K562 (cell line): ENCODE measurements around the gene SEPTIN12. TPM values are rescaled to one million over a fixed set of nuclear protein-coding genes. Genes with fewer than 3 reads are reported as not detected.

Source experiments
- ATAC-seq: fragments of 200-7000 bp; cut with Tn5 transposase; 3 replicates; pipeline ENCODE4 v1.9.1; 2020; ENCODE audit warnings: moderate library complexity
- BruUV-seq: library from RNA; stranded (reverse); fragments of 400-500 nt; replicated peaks from 2 replicates; lab custom pipeline; 2021; lab: Mats Ljungman, UMichigan
- CTCF ChIA-PET: fragments of 300-600 bp; formaldehyde crosslinking; extraction: SDS; loops from one replicate; lab custom pipeline; 2021; ENCODE audit warnings: low intra/inter-chr PET ratio; lab: Yijun Ruan, JAX
- POLR2A ChIA-PET: fragments of 300-600, 350-650 bp; sonication (Branson Sonifier 250); formaldehyde crosslinking; extraction: SDS; loops from one replicate; lab custom pipeline; 2021; ENCODE audit warnings: antibody characterized with exemption, inconsistent platforms; lab: Yijun Ruan, JAX
- DNase-seq, 4 experiments: peaks; one replicate each; pipeline versions ENCODE4 v3.0.0 to v3.0.0-alpha.2; 2011 to 2018; ENCODE audit warnings: low spot score in 3 of 4, mixed read lengths in 3 of 4; ENCODE audit errors: extremely low read depth in 1 of 4
- FAIRE-seq: peaks from 2 replicates; lab custom pipeline; 2011; peaks lifted over from hg19 to GRCh38; lab: Jason Lieb, UNC
- H2AFZ ChIP-seq: 2 replicates; pipeline ENCODE4 v1.6.0; 2011; ENCODE audit warnings: low read depth, low read length, control low read depth, inconsistent platforms
- H3K27ac ChIP-seq: fragments of 200-600 bp; 3 replicates; pipeline ENCODE4 v1.8.0; 2011; ENCODE audit warnings: low read depth, mild to moderate bottlenecking, control low read depth, inconsistent platforms, low read length, moderate library complexity, mixed read lengths; ENCODE audit errors: extremely low read depth
- H3K27me3 ChIP-seq, 2 experiments: fragments of 300-600 bp in 1 of 2; 2 replicates in 1 of 2; 3 replicates in 1 of 2; pipeline versions ENCODE4 v1.6.0 to v1.8.0; 2011; ENCODE audit warnings: inconsistent platforms in 2 of 2, low read length in 2 of 2, mild to moderate bottlenecking in 1 of 2, mixed read lengths in 1 of 2, moderate library complexity in 1 of 2; ENCODE audit not compliant: control insufficient read depth in 2 of 2, insufficient read depth in 2 of 2
- H3K36me3 ChIP-seq: fragments of 300-600 bp; 3 replicates; pipeline ENCODE4 v1.8.0; 2011; ENCODE audit warnings: mild to moderate bottlenecking, low read length, inconsistent platforms; ENCODE audit not compliant: control insufficient read depth, insufficient read depth
- H3K4me1 ChIP-seq, 2 experiments: fragments of 200-600 bp in 1 of 2; replicated peaks in 1 of 2; 2 replicates in 1 of 2; 3 replicates in 1 of 2; pipeline versions ENCODE4 v1.5.1 to v1.8.0; 2011; ENCODE audit warnings: inconsistent platforms in 2 of 2, low read length in 2 of 2, mild to moderate bottlenecking in 1 of 2, mixed read lengths in 1 of 2, moderate library complexity in 1 of 2; ENCODE audit not compliant: control insufficient read depth in 2 of 2, insufficient read depth in 2 of 2
- H3K4me2 ChIP-seq: 2 replicates; pipeline ENCODE4 v1.6.1; 2011; ENCODE audit warnings: low read length, control low read depth, inconsistent platforms, mixed read lengths; ENCODE audit not compliant: insufficient read depth
- H3K4me3 ChIP-seq: fragments of 200-600 bp; sonication (generic), shearing (Covaris generic); 2 replicates; pipeline ENCODE4 v1.5.1; 2016; ENCODE audit warnings: control low read depth, inconsistent platforms
- H3K79me2 ChIP-seq: fragments of 200-600 bp; 3 replicates; pipeline ENCODE4 v1.8.0; 2011; ENCODE audit warnings: low read length, inconsistent platforms; ENCODE audit not compliant: control insufficient read depth, insufficient read depth
- H3K9ac ChIP-seq, 2 experiments: 2 replicates each; pipeline versions ENCODE4 v1.6.0 to v1.6.1; 2011; ENCODE audit warnings: low read depth in 2 of 2, low read length in 2 of 2, control low read depth in 1 of 2, inconsistent platforms in 1 of 2, mild to moderate bottlenecking in 1 of 2, mixed read lengths in 1 of 2; ENCODE audit not compliant: insufficient read depth in 1 of 2
- H3K9me1 ChIP-seq: one replicate; pipeline ENCODE4 v1.6.0; 2011; ENCODE audit warnings: inconsistent platforms, mild to moderate bottlenecking, low read length, moderate library complexity; ENCODE audit not compliant: control insufficient read depth, insufficient read depth
- H3K9me3 ChIP-seq: replicated peaks from 2 replicates; pipeline ENCODE4 v1.5.1; 2011; ENCODE audit warnings: low read depth, low read length, inconsistent platforms; ENCODE audit not compliant: control insufficient read depth, insufficient read depth
- H4K20me1 ChIP-seq: replicated peaks from 2 replicates; pipeline ENCODE4 v1.6.1; 2011; ENCODE audit warnings: low read length, inconsistent platforms, mixed read lengths; ENCODE audit not compliant: control insufficient read depth, insufficient read depth
- CREM ChIP-seq: IDR thresholded peaks from 2 replicates; pipeline ENCODE4 v1.6.1; 2014; ENCODE audit warnings: antibody characterized with exemption, low read depth
- E2F1 ChIP-seq: sonication (generic); formaldehyde crosslinking; IDR thresholded peaks from 2 replicates; pipeline ENCODE4 v1.8.1; 2023; ENCODE audit warnings: mild to moderate bottlenecking, missing genetic modification reagents, moderate library complexity
- FOSL1 ChIP-seq: fragments of 200-800 bp; sonication (Bioruptor generic); conservative IDR thresholded peaks from 2 replicates; pipeline ENCODE4 v1.6.1; 2016; ENCODE audit warnings: missing genetic modification characterization, missing compliant biosample characterization
- FOXJ2 ChIP-seq: fragments of 200-800 bp; sonication (Bioruptor generic); IDR thresholded peaks from 2 replicates; pipeline ENCODE4 v1.6.1; 2016; ENCODE audit warnings: missing genetic modification characterization, missing compliant biosample characterization
- HCFC1 ChIP-seq: IDR thresholded peaks from 2 replicates; pipeline ENCODE4 v1.6.1; 2012; ENCODE audit warnings: low read depth, low read length, improper control_type of control experiment
- HMGN3 ChIP-seq: IDR thresholded peaks from 2 replicates; pipeline ENCODE4 v1.6.1; 2011; ENCODE audit warnings: borderline replicate concordance, low read depth, mild to moderate bottlenecking, mixed read lengths, low read length; ENCODE audit not compliant: insufficient read length; ENCODE audit errors: extremely low read depth
- MEF2A ChIP-seq: IDR thresholded peaks from 2 replicates; pipeline ENCODE4 v1.6.1; 2011; ENCODE audit warnings: low read depth, mild to moderate bottlenecking, low read length, moderate library complexity; ENCODE audit not compliant: control insufficient read depth
- MYC ChIP-seq, 2 experiments: fragments of 250-450 bp in 1 of 2; sonication (Bioruptor Pico) in 1 of 2; IDR thresholded peaks; 2 replicates each; pipeline versions ENCODE4 v1.5.1 to v1.6.1; 2012 to 2021; ENCODE audit warnings: low read depth in 2 of 2, borderline replicate concordance in 1 of 2, improper control_type of control experiment in 1 of 2, low read length in 1 of 2, mild to moderate bottlenecking in 1 of 2, moderate library complexity in 1 of 2
- NR4A1 ChIP-seq, 2 experiments: fragments of 250-450 bp in 1 of 2; fragments of 450-650 bp in 1 of 2; sonication (Bioruptor Pico) in 1 of 2; IDR thresholded peaks; 2 replicates each; pipeline versions ENCODE4 v1.4.0 to v1.6.1; 2016 to 2020; ENCODE audit warnings: mild to moderate bottlenecking in 2 of 2, missing compliant biosample characterization in 1 of 2, missing genetic modification characterization in 1 of 2, moderate library complexity in 1 of 2
- RBBP5 ChIP-seq: fragments of 200-600 bp; sonication (generic); IDR thresholded peaks from 2 replicates; pipeline ENCODE4 v1.6.1; 2012; ENCODE audit warnings: borderline replicate concordance, mild to moderate bottlenecking, low read length, control low read depth, inconsistent platforms; ENCODE audit not compliant: insufficient read depth, poor library complexity, severe bottlenecking
- RBM15 ChIP-seq: fragments of 200-400 bp; formaldehyde crosslinking; IDR thresholded peaks from 2 replicates; pipeline ENCODE4 v1.6.1; 2018; ENCODE audit warnings: mild to moderate bottlenecking, low read length, moderate library complexity; ENCODE audit not compliant: insufficient read depth
- RBM25 ChIP-seq: fragments of 200-400 bp; formaldehyde crosslinking; IDR thresholded peaks from 2 replicates; pipeline ENCODE4 v1.6.1; 2018; ENCODE audit warnings: low read length, low read depth, moderate library complexity; ENCODE audit not compliant: severe bottlenecking
- SMAD1 ChIP-seq: fragments of 150-350 bp; IDR thresholded peaks from 2 replicates; pipeline ENCODE4 v1.6.1; 2014; ENCODE audit warnings: low read length, low read depth; ENCODE audit not compliant: partially characterized antibody
- ZFX ChIP-seq: sonication (generic); formaldehyde crosslinking; IDR thresholded peaks from 2 replicates; pipeline ENCODE4 v1.8.0; 2022; ENCODE audit warnings: mild to moderate bottlenecking, missing genetic modification reagents, moderate library complexity
- ZKSCAN8 ChIP-seq: fragments of 200-800 bp; sonication (Bioruptor generic); IDR thresholded peaks from 2 replicates; pipeline ENCODE4 v1.6.1; 2016; ENCODE audit warnings: missing genetic modification characterization, missing compliant biosample characterization
- ZNF583 ChIP-seq: fragments of 250-450 bp; sonication (Bioruptor Pico); IDR thresholded peaks from 2 replicates; pipeline ENCODE4 v1.4.0; 2020
- ZNF785 ChIP-seq: fragments of 250-450 bp; sonication (Bioruptor Pico); IDR thresholded peaks from 2 replicates; pipeline ENCODE4 v1.4.0; 2020; ENCODE audit warnings: mild to moderate bottlenecking
- ZSCAN32 ChIP-seq: fragments of 450-650 bp; formaldehyde crosslinking; IDR thresholded peaks from 2 replicates; pipeline ENCODE4 v1.4.0; 2020; ENCODE audit warnings: mild to moderate bottlenecking, moderate library complexity
- WGBS: fragments of 100-300 bp; shearing (Covaris generic); methylation state at CpG from one replicate; pipeline ENCODE4 v1.1.6; 2016; ENCODE audit warnings: low coverage, mixed read lengths; ENCODE audit not compliant: insufficient coverage; ENCODE audit errors: missing lambda C conversion rate; 5-methylcytosine and 5-hydroxymethylcytosine counted together
- in situ Hi-C: fragments of 300-500 bp; cut with MboI; formaldehyde crosslinking; loops from 4 replicates; pipeline ENCODE4 v1.15.0; 2018; ENCODE audit warnings: inconsistent platforms, mixed read lengths
- intact Hi-C: fragments of 100-400 bp; cut with micrococcal nuclease; formaldehyde crosslinking; loops from 2 replicates; pipeline ENCODE4 v1.14.2; 2022
- polyA plus RNA-seq, 8 experiments: library from polyadenylated mRNA; depleted of rRNA in 4 of 8; stranded (reverse) in 5 of 8; unstranded in 3 of 8; fragments of >200 nt; fragmentation: Nextera tagmentation in 2 of 8; fragmentation: Illumina TruSeq in 1 of 8; extraction: Ambion mirVana in 2 of 8; extraction: Trizol in 1 of 8; gene quantifications; 2 replicates each; pipeline versions ENCODE4 v1.2.1 to v1.2.3, GENCODE V29; 2011 to 2014; ENCODE audit warnings: inconsistent platforms in 1 of 8, missing spikeins in 1 of 8
- total RNA-seq, 7 experiments: library from RNA; depleted of rRNA in 6 of 7; stranded (reverse); fragments of >200 nt in 6 of 7; fragmentation: Illumina TruSeq in 2 of 7; extraction: Trizol in 2 of 7; gene quantifications; 2 replicates each; pipeline versions ENCODE4 v1.2.1 to v1.2.3, GENCODE V29; 2011 to 2021; ENCODE audit warnings: low replicate concordance in 1 of 7
- TF ChIP-seq, protein P1 (sequence below): fragments of 450-650 bp; formaldehyde crosslinking; IDR thresholded peaks from 2 replicates; pipeline ENCODE4 v1.4.0; 2022; ENCODE audit warnings: mild to moderate bottlenecking, moderate library complexity

The SEPTIN12 gene
- total and polyA plus RNA-seq, 9 of the 15 experiments (the other 6 are each of a cell fraction or from before 2014, with no cell fraction given) = not detected

- Histone ChIP-seq H3K4me2 (peak overlapping the region; percentile 82), H3K4me3 (peak overlapping the region; percentile 40), H3K9me3 (no peaks in the 10 kb centered on the region), H3K79me2 (peaks cover 21% of the 10 kb centered on the region), H3K9ac (peak overlapping the region; percentile 62 to 90), H4K20me1 (no peaks in the 10 kb centered on the region), H3K36me3 (peaks cover 16% of the 10 kb centered on the region; the same call in 2 of the 3 replicates), H3K27ac (peak overlapping the region; percentile 64), H2AFZ (peak overlapping the region; percentile 91), H3K9me1 (no peaks in the 10 kb centered on the region), H3K27me3 (no peaks in the 10 kb centered on the region), H3K4me1 (peaks cover 21 to 39% of the 10 kb centered on the region in 2 experiments)
- peak; percentile 93 to 98 (median 94) for DNase-seq
- peak; percentile 98 for FAIRE-seq
- BruUV-seq = no TSS peak
- in situ Hi-C loops (no loop called here), intact Hi-C loops (loop anchor here (2.0 kb wide), 1 partner anchor 36 kb away; no protein-coding TSS in a partner anchor)
- CTCF ChIA-PET = no interaction called here
- peak; percentile 93 for ATAC-seq
- POLR2A ChIA-PET = interaction anchor here (0.6 to 2.3 kb wide), 8 partner anchors 9 to 298 kb away, joined by 3 to 9 read pairs (median 4); partner anchors contain the start of genes ANKS3 and DNAAF8
- 2% methylated on average over 39 of the region's 48 CpGs for WGBS
- TF ChIP-seq FOSL1 (tag) (no peak), RBBP5 (peak; percentile 42), ZNF785 (CRISPR knock-in tag) (no peak), SMAD1 (no peak), RBM15 (no peak), MEF2A (no peak), ZFX (0 out of 2 replicates have a peak, but pooled peaks have one; percentile 14), NR4A1 (CRISPR knock-in tag; IDR thresholded peaks at IDR 0.05) (no peak), NR4A1 (tag; IDR thresholded peaks at IDR 0.05) (peak; percentile 40; the same call in 1 of the 2 replicates), E2F1 (CRISPR knock-in tag) (0 out of 2 replicates have a peak, but pooled peaks have one; percentile 45), RBM25 (peak; percentile 74), HMGN3 (peak; percentile 60), ZNF583 (CRISPR knock-in tag) (no peak), HCFC1 (peak; percentile 93), ZKSCAN8 (CRISPR knock-in tag) (peak; percentile 95), CREM (peak; percentile 72), MYC (IDR thresholded peaks at IDR 0.05; ENCODE audit: low read depth, low read length) (peak; percentile 55; the same call in 1 of the 2 replicates), MYC (CRISPR knock-in tag; IDR thresholded peaks at IDR 0.05; ENCODE audit: borderline replicate concordance, low read depth) (no peak), ZSCAN32 (CRISPR knock-in tag) (no peak), FOXJ2 (tag) (0 out of 2 replicates have a peak, but pooled peaks have one; percentile 39)
- TF ChIP-seq, protein P1, sequence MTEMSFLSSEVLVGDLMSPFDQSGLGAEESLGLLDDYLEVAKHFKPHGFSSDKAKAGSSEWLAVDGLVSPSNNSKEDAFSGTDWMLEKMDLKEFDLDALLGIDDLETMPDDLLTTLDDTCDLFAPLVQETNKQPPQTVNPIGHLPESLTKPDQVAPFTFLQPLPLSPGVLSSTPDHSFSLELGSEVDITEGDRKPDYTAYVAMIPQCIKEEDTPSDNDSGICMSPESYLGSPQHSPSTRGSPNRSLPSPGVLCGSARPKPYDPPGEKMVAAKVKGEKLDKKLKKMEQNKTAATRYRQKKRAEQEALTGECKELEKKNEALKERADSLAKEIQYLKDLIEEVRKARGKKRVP (CRISPR knock-in tag) = no peak
Observed at GRCh38 chr16:4768549-4769305, 19.4 kb downstream of the SEPTIN12 start.
